Measurements from ENCODE around the gene KLF1. TPM values are rescaled to one million over a fixed set of nuclear protein-coding genes. Genes with fewer than 3 reads are reported as not detected.

KLF1 gene
- total RNA-seq, 4 donors from 2014 or later = 0.69 TPM; not detected in 3

- ATAC-seq (ENCODE audit: low FRiP score) = no peak
- DNase-seq (ENCODE audit: low spot score) = no peak
- TF ChIP-seq CTCF (IDR thresholded peaks at IDR 0.05) = no peak
These were observed 2.4 kb downstream of the KLF1 start for GRCh38 chr19:12884627-12884925.

- ATAC-seq (ENCODE audit: low FRiP score) = no peak
These were observed 2.8 kb downstream of the KLF1 start for GRCh38 chr19:12884202-12884601.

GRCh38 chr19:12882589-12882988, 4.4 kb downstream of the KLF1 start:
- DNase-seq (ENCODE audit: low spot score) (no peak), ATAC-seq (ENCODE audit: low FRiP score) (no peak)
- TF ChIP-seq CTCF (IDR thresholded peaks at IDR 0.05) = no peak

More at GRCh38 chr19:12884202-12884601, 2.8 kb downstream of the KLF1 start:
- no peak for TF ChIP-seq CTCF (IDR thresholded peaks at IDR 0.05)
- no peak for DNase-seq (ENCODE audit: low spot score)

- TF ChIP-seq CTCF (IDR thresholded peaks at IDR 0.05) = no peak
- DNase-seq (ENCODE audit: low spot score) (peak; percentile 79), ATAC-seq (ENCODE audit: low FRiP score) (peak; percentile 94)
These were observed 5.7 kb downstream of the KLF1 start, which contains the start of gene DNASE2 for GRCh38 chr19:12881172-12881808. Gene DNASE2 (minus strand): TSS chr19:12881449. CDS start chr19:12881375, 74 bp downstream.

- no peak for TF ChIP-seq CTCF (IDR thresholded peaks at IDR 0.05)
- no peak for DNase-seq (ENCODE audit: low spot score)
- ATAC-seq (ENCODE audit: low FRiP score) = peak; percentile 21
These were observed 6.3 kb downstream of the KLF1 start for GRCh38 chr19:12880551-12881171.

GRCh38 chr19:12875086-12875485, 11.9 kb downstream of the KLF1 start:
- TF ChIP-seq CTCF (IDR thresholded peaks at IDR 0.05) = no peak
- ATAC-seq (ENCODE audit: low FRiP score) = no peak
- no peak for DNase-seq (ENCODE audit: low spot score)
